ENCODE data around the gene ZNF837. TPM values are rescaled to one million over a fixed set of nuclear protein-coding genes. Genes with fewer than 3 reads are reported as not detected.

ZNF837 gene
- total RNA-seq, 1 donor: 1.7 TPM

DNA sequence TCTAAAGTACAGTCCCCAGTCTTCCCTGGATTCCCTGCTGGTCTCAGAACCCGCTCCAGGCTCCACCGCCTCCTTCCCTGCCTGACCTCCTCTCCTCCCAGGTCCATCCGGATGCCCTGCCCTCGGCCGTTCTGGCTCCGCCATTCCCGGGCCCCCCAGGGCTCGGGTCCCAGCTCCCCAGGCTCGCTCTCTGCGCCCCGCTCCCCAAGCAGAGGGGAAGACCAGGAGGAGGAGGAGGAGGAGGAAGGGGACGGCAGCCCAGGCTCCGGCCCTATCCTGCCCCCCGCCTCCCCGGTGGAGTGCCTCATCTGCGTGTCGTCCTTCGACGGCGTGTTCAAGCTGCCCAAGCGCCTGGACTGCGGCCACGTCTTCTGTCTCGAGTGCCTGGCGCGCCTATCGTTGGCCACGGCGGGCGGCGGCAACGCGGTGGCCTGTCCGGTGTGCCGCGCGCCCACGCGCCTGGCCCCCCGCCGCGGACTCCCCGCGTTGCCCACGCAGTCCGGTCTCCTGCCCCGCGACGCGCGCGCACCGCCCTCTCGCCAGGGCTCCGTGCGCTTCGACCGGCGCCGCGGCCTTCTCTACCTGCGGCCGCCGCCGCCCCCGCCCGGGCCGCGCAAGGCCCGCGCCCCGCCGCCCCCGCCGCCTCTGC, 15.3 kb upstream of the ZNF837 start:
- TF ChIP-seq, protein P1, sequence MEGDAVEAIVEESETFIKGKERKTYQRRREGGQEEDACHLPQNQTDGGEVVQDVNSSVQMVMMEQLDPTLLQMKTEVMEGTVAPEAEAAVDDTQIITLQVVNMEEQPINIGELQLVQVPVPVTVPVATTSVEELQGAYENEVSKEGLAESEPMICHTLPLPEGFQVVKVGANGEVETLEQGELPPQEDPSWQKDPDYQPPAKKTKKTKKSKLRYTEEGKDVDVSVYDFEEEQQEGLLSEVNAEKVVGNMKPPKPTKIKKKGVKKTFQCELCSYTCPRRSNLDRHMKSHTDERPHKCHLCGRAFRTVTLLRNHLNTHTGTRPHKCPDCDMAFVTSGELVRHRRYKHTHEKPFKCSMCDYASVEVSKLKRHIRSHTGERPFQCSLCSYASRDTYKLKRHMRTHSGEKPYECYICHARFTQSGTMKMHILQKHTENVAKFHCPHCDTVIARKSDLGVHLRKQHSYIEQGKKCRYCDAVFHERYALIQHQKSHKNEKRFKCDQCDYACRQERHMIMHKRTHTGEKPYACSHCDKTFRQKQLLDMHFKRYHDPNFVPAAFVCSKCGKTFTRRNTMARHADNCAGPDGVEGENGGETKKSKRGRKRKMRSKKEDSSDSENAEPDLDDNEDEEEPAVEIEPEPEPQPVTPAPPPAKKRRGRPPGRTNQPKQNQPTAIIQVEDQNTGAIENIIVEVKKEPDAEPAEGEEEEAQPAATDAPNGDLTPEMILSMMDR (IDR thresholded peaks at IDR 0.05; ENCODE audit: insufficient read depth, low read depth, low read length): no peak
- no peak overlapping the region for H3K4me3 ChIP-seq (ENCODE audit: low read depth, low read length)
- DNase-seq (ENCODE audit: low read depth): no peak

- no peak within 1 kb of the TSS for H3K4me3 ChIP-seq (ENCODE audit: low read depth, low read length)
- DNase-seq (ENCODE audit: low read depth): no peak
- TF ChIP-seq, protein P1 (IDR thresholded peaks at IDR 0.05; ENCODE audit: insufficient read depth, low read depth, low read length): no peak
Observed at GRCh38 chr19:58395220-58395978, 14.6 kb upstream of the ZNF837 start, which contains the start of gene RNF225. RNF225 (plus strand) TSS chr19:58395656; CDS start chr19:58396090, 434 bp downstream.

DNA sequence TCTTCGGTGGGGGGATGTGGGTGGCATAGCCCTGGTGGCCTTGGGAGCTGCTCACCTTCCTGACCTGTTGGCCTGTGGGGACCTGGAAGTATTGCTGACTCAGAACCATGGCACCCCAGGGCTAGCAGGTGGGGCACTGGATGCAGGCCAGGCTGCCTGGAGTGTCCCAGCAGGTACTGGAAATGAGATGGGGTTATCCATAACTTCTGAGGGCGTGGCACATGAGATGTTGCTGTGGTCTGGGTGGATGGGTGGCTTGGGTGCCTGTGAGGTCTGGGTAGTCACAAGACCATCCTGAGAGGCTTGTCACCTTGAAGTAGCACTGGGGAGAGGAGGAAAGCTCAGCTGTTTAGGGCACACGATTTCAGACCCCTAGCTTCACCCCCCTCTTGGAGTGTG, 14.0 kb upstream of the ZNF837 start:
- TF ChIP-seq, protein P1 (IDR thresholded peaks at IDR 0.05; ENCODE audit: insufficient read depth, low read depth, low read length): no peak
- DNase-seq (ENCODE audit: low read depth): no peak
- H3K4me3 ChIP-seq (ENCODE audit: low read depth, low read length): no peak overlapping the region

- no peak for DNase-seq (ENCODE audit: low read depth)
- no peak overlapping the region for H3K4me3 ChIP-seq (ENCODE audit: low read depth, low read length)
- TF ChIP-seq, protein P1 (IDR thresholded peaks at IDR 0.05; ENCODE audit: insufficient read depth, low read depth, low read length): no peak
Observed at GRCh38 chr19:58393725-58394033, 12.8 kb upstream of the ZNF837 start.

DNA sequence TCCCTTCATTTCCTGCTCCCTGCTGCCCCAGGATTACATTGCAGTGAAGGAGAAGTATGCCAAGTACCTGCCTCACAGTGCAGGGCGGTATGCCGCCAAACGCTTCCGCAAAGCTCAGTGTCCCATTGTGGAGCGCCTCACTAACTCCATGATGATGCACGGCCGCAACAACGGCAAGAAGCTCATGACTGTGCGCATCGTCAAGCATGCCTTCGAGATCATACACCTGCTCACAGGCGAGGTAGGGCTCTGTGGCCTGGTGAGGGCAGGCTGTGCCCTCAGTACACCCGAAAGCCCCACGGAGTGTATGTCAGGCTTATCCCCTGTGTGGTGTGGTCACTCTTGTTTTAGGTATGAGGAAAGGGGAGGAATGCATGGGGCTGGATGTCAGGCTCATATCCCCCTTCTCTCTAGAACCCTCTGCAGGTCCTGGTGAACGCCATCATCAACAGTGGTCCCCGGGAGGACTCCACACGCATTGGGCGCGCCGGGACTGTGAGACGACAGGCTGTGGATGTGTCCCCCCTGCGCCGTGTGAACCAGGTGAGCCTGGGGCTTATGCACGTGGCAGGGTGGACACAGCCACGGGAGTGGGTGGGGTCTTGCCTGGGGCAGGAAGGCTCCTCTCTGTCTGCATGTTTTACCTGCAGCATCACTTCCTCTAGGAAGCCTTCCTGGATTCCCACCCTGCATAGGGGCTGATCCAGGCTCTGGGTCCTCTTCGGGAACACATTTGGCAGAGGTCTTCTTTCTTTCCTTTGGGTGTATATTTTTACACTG, 12.3 kb upstream of the ZNF837 start:
- DNase-seq (ENCODE audit: low read depth): no peak
- H3K4me3 ChIP-seq (ENCODE audit: low read depth, low read length): no peak overlapping the region
- TF ChIP-seq, protein P1 (IDR thresholded peaks at IDR 0.05; ENCODE audit: insufficient read depth, low read depth, low read length): no peak

GRCh38 chr19:58388175-58388526, 7.3 kb upstream of the ZNF837 start:
- no peak for DNase-seq (ENCODE audit: low read depth)
- H3K4me3 ChIP-seq (ENCODE audit: low read depth, low read length): peak overlapping the region; percentile 84
- TF ChIP-seq, protein P1 (IDR thresholded peaks at IDR 0.05; ENCODE audit: insufficient read depth, low read depth, low read length): no peak
